Measurements from ENCODE around the gene USH2A. TPM values are rescaled to one million over a fixed set of nuclear protein-coding genes. Genes with fewer than 3 reads are reported as not detected.

USH2A gene
- total and polyA plus RNA-seq, 8 donors, result 0.03 to 0.06 (median 0.04) TPM; not detected in 2

GRCh38 chr1:216310776-216311175, 112.5 kb downstream of the USH2A start:
- TF ChIP-seq, protein P1, sequence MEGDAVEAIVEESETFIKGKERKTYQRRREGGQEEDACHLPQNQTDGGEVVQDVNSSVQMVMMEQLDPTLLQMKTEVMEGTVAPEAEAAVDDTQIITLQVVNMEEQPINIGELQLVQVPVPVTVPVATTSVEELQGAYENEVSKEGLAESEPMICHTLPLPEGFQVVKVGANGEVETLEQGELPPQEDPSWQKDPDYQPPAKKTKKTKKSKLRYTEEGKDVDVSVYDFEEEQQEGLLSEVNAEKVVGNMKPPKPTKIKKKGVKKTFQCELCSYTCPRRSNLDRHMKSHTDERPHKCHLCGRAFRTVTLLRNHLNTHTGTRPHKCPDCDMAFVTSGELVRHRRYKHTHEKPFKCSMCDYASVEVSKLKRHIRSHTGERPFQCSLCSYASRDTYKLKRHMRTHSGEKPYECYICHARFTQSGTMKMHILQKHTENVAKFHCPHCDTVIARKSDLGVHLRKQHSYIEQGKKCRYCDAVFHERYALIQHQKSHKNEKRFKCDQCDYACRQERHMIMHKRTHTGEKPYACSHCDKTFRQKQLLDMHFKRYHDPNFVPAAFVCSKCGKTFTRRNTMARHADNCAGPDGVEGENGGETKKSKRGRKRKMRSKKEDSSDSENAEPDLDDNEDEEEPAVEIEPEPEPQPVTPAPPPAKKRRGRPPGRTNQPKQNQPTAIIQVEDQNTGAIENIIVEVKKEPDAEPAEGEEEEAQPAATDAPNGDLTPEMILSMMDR (IDR thresholded peaks at IDR 0.05), result peak in 1 of 2 donors; percentile 37
- Histone ChIP-seq H3K36me3 (no peaks in the 10 kb centered on the region), H3K27me3 (no peaks in the 10 kb centered on the region), H3K27ac (no peak overlapping the region), H3K9me3 (no peaks in the 10 kb centered on the region), H3K4me3 (no peak overlapping the region), H3K4me1 (no peaks in the 10 kb centered on the region)
- DNase-seq (peak in 1 of 4 donors; percentile 21), ATAC-seq (peak; percentile 72)
- intact Hi-C loops (cut with DNase I), result no loop called here

- TF ChIP-seq, protein P1 (IDR thresholded peaks at IDR 0.05), result no peak
- Histone ChIP-seq H3K27me3 (no peaks in the 10 kb centered on the region), H3K27ac (no peak overlapping the region), H3K9me3 (no peaks in the 10 kb centered on the region), H3K4me1 (no peaks in the 10 kb centered on the region), H3K36me3 (no peaks in the 10 kb centered on the region), H3K4me3 (no peak overlapping the region)
- intact Hi-C loops (cut with DNase I), result no loop called here
- no peak for DNase-seq
- no peak for ATAC-seq
These were observed 116.4 kb downstream of the USH2A start for GRCh38 chr1:216306830-216307229.

DNA sequence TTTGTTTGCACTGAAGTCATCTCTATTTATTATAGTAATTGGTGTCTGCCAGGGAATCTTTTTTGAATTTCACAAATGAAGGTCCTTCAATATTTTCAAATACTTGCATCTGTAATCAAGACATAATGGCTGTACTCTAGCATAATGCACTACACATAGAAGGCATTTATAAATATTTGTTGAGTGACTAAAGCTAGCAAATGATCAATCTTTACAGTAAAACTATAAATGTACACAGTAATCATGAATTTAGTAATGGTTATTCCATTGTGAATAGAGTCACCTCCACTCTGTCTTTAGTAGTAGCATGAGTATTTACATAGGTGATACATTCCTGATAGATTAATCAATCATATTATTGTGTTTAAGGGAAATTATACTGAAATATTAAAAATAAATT, 119.6 kb downstream of the USH2A start:
- Histone ChIP-seq H3K9me3 (no peaks in the 10 kb centered on the region), H3K4me3 (no peak overlapping the region), H3K4me1 (no peaks in the 10 kb centered on the region), H3K27ac (no peak overlapping the region), H3K27me3 (no peaks in the 10 kb centered on the region), H3K36me3 (no peaks in the 10 kb centered on the region)
- TF ChIP-seq, protein P1 (IDR thresholded peaks at IDR 0.05), result no peak
- no peak for DNase-seq
- no peak for ATAC-seq
- intact Hi-C loops (cut with DNase I), result no loop called here

GRCh38 chr1:216293683-216294082, 129.6 kb downstream of the USH2A start:
- H3K27me3 ChIP-seq, result no peaks in the 10 kb centered on the region
- H3K9me3 ChIP-seq, result no peaks in the 10 kb centered on the region
- DNase-seq, result peak in 2 of 4 donors; percentile 35 to 36
- no peak overlapping the region for H3K27ac ChIP-seq
- intact Hi-C loops (cut with DNase I), result no loop called here
- no peak for ATAC-seq
- H3K36me3 ChIP-seq, result no peaks in the 10 kb centered on the region
- no peaks in the 10 kb centered on the region for H3K4me1 ChIP-seq
- TF ChIP-seq, protein P1 (IDR thresholded peaks at IDR 0.05), result no peak
- no peak overlapping the region for H3K4me3 ChIP-seq

DNA sequence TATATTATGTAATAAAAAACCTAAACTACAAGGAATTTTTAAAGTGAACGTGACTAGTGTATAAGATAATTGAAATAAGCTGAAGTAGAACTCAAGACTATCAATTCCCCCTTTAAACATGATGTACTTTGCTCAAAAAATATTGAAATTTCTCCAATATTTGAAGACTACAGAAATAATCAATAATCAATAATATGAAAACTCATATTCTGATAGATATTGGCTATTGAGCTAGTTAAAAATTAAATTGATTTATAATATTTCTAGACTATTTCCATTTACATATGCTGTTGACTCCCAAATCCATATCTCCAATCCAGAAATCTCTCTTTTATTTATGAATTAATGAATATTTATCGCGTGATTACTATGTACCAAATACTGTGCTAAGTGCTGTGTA, 133.2 kb downstream of the USH2A start:
- Histone ChIP-seq H3K4me3 (no peak overlapping the region), H3K4me1 (no peaks in the 10 kb centered on the region), H3K27ac (no peak overlapping the region), H3K27me3 (no peaks in the 10 kb centered on the region), H3K9me3 (peaks cover 0 to 13% of the 10 kb centered on the region in 2 donors), H3K36me3 (no peaks in the 10 kb centered on the region)
- ATAC-seq, result no peak
- TF ChIP-seq, protein P1 (IDR thresholded peaks at IDR 0.05), result no peak
- intact Hi-C loops (cut with DNase I), result no loop called here
- DNase-seq, result no peak

Measured in left lung (tissue), 10 donors.